GM12878 (cell line): ENCODE data around the gene RPIA. TPM values are rescaled to one million over a fixed set of nuclear protein-coding genes. Genes with fewer than 3 reads are reported as not detected.

ENCODE experiments used
- ATAC-seq: fragments of 200-7000 bp; cut with Tn5 transposase; 3 replicates; pipeline ENCODE4 v1.9.1; 2020; ENCODE audit warnings: mild to moderate bottlenecking, moderate library complexity
- BruUV-seq: library from RNA; stranded (reverse); fragments of 400-500 nt; replicated peaks from 2 replicates; lab custom pipeline; 2021; lab: Mats Ljungman, UMichigan
- CTCF ChIA-PET: fragments of 300-600 bp; sonication (Branson Sonifier 250); formaldehyde crosslinking; extraction: SDS; loops from one replicate; lab custom pipeline; 2021; ENCODE audit warnings: inconsistent platforms; lab: Yijun Ruan, JAX
- POLR2A ChIA-PET: fragments of 350-600 bp; formaldehyde crosslinking; extraction: SDS; loops from one replicate; lab custom pipeline; 2021; ENCODE audit warnings: inconsistent platforms; lab: Charles Lee
- RAD21 ChIA-PET: fragments of 300-600 bp; sonication (Branson Sonifier 250); formaldehyde crosslinking; loops from one replicate; lab custom pipeline; 2023; ENCODE audit warnings: antibody characterized with exemption; ENCODE audit not compliant: unreplicated experiment; lab: Charles Lee
- SMC1A ChIA-PET: fragments of 300-600 bp; sonication (Branson Sonifier 250); formaldehyde crosslinking; loops from one replicate; lab custom pipeline; 2023; ENCODE audit not compliant: unreplicated experiment, uncharacterized antibody; lab: Charles Lee
- DNase-seq: peaks from one replicate; pipeline ENCODE4 v3.0.0-alpha.2; 2011; ENCODE audit warnings: low read depth, low spot score
- FAIRE-seq: peaks from 3 replicates; lab custom pipeline; 2011; peaks lifted over from hg19 to GRCh38; lab: Jason Lieb, UNC
- H2AFZ ChIP-seq: 2 replicates; pipeline ENCODE4 v1.6.0; 2011; ENCODE audit warnings: low read depth, low read length, control low read depth; ENCODE audit not compliant: control insufficient read depth
- H3K27ac ChIP-seq: 2 replicates; pipeline ENCODE4 v1.5.1; 2011; ENCODE audit warnings: control low read depth; ENCODE audit not compliant: control insufficient read depth, insufficient read depth
- H3K27me3 ChIP-seq, 2 experiments: replicated peaks in 1 of 2; 2 replicates each; pipeline versions ENCODE4 v1.6.0 to v1.6.1; 2011; ENCODE audit warnings: low read length in 1 of 2; ENCODE audit not compliant: control insufficient read depth in 2 of 2, insufficient read depth in 2 of 2
- H3K36me3 ChIP-seq, 2 experiments: 2 replicates each; pipeline ENCODE4 v1.5.1; 2011; ENCODE audit warnings: low read length in 1 of 2; ENCODE audit not compliant: control insufficient read depth in 2 of 2, insufficient read depth in 2 of 2
- H3K4me1 ChIP-seq: 2 replicates; pipeline ENCODE4 v1.6.1; 2011; ENCODE audit warnings: mild to moderate bottlenecking, low read length, moderate library complexity, mixed read lengths; ENCODE audit not compliant: control insufficient read depth, insufficient read depth
- H3K4me2 ChIP-seq: 2 replicates; pipeline ENCODE4 v1.6.0; 2011; ENCODE audit warnings: control low read depth; ENCODE audit not compliant: control insufficient read depth, insufficient read depth
- H3K4me3 ChIP-seq: fragments of 200-600 bp; sonication (generic); 2 replicates; pipeline ENCODE4 v1.5.1; 2016
- H3K79me2 ChIP-seq: 2 replicates; pipeline ENCODE4 v1.6.0; 2011; ENCODE audit warnings: low read length; ENCODE audit not compliant: control insufficient read depth, insufficient read depth
- H3K9ac ChIP-seq: 2 replicates; pipeline ENCODE4 v1.8.0; 2011; ENCODE audit warnings: low read length, control low read depth, mixed read lengths; ENCODE audit not compliant: control insufficient read depth, insufficient read depth
- H3K9me3 ChIP-seq: replicated peaks from 3 replicates; pipeline ENCODE4 v1.5.1; 2011; ENCODE audit warnings: mild to moderate bottlenecking, low read length; ENCODE audit not compliant: control insufficient read depth, insufficient read depth
- H4K20me1 ChIP-seq: 2 replicates; pipeline ENCODE4 v1.6.0; 2011; ENCODE audit not compliant: control insufficient read depth, insufficient read depth
- ETV6 ChIP-seq, 2 experiments: fragments of 450-650 bp in 1 of 2; IDR thresholded peaks in 1 of 2; conservative IDR thresholded peaks in 1 of 2; 2 replicates each; pipeline ENCODE4 v1.6.1; 2014; ENCODE audit warnings: antibody characterized with exemption in 1 of 2, borderline replicate concordance in 1 of 2, low read depth in 1 of 2, mild to moderate bottlenecking in 1 of 2, moderate library complexity in 1 of 2
- HDAC2 ChIP-seq: fragments of 200-600 bp; sonication (generic); IDR thresholded peaks from 2 replicates; pipeline ENCODE4 v1.6.1; 2017
- HDGF ChIP-seq: fragments of 450-650 bp; IDR thresholded peaks from 2 replicates; pipeline ENCODE4 v1.6.1; 2016; ENCODE audit warnings: antibody characterized with exemption
- TCF12 ChIP-seq: IDR thresholded peaks from 2 replicates; pipeline ENCODE4 v1.6.1; 2011; ENCODE audit warnings: low read depth, mild to moderate bottlenecking, low read length
- TCF3 ChIP-seq: IDR thresholded peaks from 2 replicates; pipeline ENCODE4 v1.6.1; 2012; ENCODE audit warnings: low read depth, mild to moderate bottlenecking, low read length, borderline replicate concordance; ENCODE audit not compliant: insufficient read depth
- WGBS: methylation state at CpG from one replicate; pipeline ENCODE4 v1.1.6; 2016; ENCODE audit warnings: low lambda C conversion rate; ENCODE audit not compliant: insufficient replicate concordance, insufficient coverage; ENCODE audit errors: missing lambda C conversion rate; 5-methylcytosine and 5-hydroxymethylcytosine counted together
- in situ Hi-C: fragments of 300-500 bp; cut with MboI; formaldehyde crosslinking; loops from 9 replicates; pipeline ENCODE4 v1.14.3; 2018; ENCODE audit warnings: mixed read lengths
- intact Hi-C: fragments of 100-400 bp; cut with micrococcal nuclease; formaldehyde crosslinking; loops from one replicate; pipeline ENCODE4 v1.14.2; 2022; ENCODE audit not compliant: unreplicated experiment
- polyA plus RNA-seq, 11 experiments: library from polyadenylated mRNA; depleted of rRNA in 4 of 11; unstranded in 6 of 11; stranded (reverse) in 5 of 11; fragments of >200 nt; fragmentation: Nextera tagmentation in 4 of 11; fragmentation: Illumina TruSeq in 1 of 11; extraction: Ambion mirVana in 4 of 11; extraction: Trizol in 1 of 11; gene quantifications; 1 replicate in 1 of 11; 2 replicates in 10 of 11; pipeline versions ENCODE4 v1.2.1 to v1.2.3, GENCODE V29; 2011 to 2016; ENCODE audit warnings: inconsistent platforms in 2 of 11, missing spikeins in 2 of 11, low read depth in 1 of 11
- total RNA-seq, 4 experiments: library from RNA; depleted of rRNA in 3 of 4; stranded (reverse); fragments of >200 nt in 3 of 4; fragmentation: Illumina TruSeq in 1 of 4; extraction: Trizol in 1 of 4; gene quantifications; 2 replicates each; pipeline versions ENCODE4 v1.2.1 to v1.2.3, GENCODE V29; 2013 to 2021
- TF ChIP-seq, protein P1 (sequence below): fragments of 450-650 bp; IDR thresholded peaks from 2 replicates; pipeline ENCODE4 v1.6.1; 2018; ENCODE audit warnings: mild to moderate bottlenecking, low read depth, moderate library complexity; ENCODE audit not compliant: partially characterized antibody
- TF ChIP-seq, protein P2 (sequence below): IDR thresholded peaks from 2 replicates; pipeline ENCODE4 v1.6.1; 2012; ENCODE audit warnings: improper control_type of control experiment, low read depth, low read length; ENCODE audit not compliant: insufficient replicate concordance
- TF ChIP-seq, protein P3 (sequence below): fragments of 450-650 bp; IDR thresholded peaks from 2 replicates; pipeline ENCODE4 v1.6.1; 2017; ENCODE audit warnings: mild to moderate bottlenecking, moderate library complexity

Gene RPIA
- total and polyA plus RNA-seq, 10 of the 15 experiments (the other 5 are each of a cell fraction or from before 2014, with no cell fraction given), result 7.1 to 58.1 (median 41.6) TPM

DNA sequence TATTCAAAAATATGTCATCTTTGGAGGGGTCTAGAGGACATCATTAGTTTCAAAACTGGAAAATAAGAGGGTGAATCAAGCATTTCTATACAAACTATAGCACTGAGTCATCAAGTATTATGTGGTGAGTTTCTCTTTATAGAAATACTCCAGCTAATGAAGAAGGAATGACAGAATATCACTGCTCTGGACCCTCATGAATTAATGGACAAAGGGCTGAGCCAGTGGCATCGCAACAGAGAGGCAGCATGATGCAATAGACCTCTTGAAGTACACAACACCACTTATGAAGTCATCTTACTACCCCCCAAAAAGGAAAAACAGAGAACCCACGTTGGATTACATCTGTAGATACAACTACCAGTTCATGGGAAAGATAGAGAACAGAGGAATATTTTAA lies 36.8 kb upstream of the RPIA start (continued):
- TF ChIP-seq, protein P1, sequence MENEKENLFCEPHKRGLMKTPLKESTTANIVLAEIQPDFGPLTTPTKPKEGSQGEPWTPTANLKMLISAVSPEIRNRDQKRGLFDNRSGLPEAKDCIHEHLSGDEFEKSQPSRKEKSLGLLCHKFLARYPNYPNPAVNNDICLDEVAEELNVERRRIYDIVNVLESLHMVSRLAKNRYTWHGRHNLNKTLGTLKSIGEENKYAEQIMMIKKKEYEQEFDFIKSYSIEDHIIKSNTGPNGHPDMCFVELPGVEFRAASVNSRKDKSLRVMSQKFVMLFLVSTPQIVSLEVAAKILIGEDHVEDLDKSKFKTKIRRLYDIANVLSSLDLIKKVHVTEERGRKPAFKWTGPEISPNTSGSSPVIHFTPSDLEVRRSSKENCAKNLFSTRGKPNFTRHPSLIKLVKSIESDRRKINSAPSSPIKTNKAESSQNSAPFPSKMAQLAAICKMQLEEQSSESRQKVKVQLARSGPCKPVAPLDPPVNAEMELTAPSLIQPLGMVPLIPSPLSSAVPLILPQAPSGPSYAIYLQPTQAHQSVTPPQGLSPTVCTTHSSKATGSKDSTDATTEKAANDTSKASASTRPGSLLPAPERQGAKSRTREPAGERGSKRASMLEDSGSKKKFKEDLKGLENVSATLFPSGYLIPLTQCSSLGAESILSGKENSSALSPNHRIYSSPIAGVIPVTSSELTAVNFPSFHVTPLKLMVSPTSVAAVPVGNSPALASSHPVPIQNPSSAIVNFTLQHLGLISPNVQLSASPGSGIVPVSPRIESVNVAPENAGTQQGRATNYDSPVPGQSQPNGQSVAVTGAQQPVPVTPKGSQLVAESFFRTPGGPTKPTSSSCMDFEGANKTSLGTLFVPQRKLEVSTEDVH, result no peak
- no peak for TF ChIP-seq TCF12

DNA sequence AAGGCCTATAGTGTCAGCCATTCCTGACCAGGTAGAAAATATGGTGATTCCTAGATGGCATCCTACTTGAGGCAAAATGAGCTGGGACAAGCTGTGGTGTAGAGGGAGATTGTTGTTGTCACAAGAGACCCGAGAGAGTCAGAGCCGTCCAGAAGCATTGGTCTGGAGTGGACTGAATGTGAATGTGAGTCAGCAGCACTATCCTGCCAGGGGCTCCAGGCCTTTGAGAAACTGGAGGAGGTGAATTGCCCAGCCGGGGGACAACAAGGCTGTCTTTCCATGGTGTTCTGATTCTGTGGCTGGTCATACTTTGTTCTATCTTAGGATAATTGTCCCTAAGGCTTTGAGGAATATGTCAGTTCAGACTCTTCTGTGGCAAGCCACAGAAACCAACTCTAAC lies 34.8 kb upstream of the RPIA start:
- Histone ChIP-seq H3K9me3 (no peaks in the 10 kb centered on the region), H3K36me3 (no peaks in the 10 kb centered on the region), H3K27me3 (no peaks in the 10 kb centered on the region), H3K4me1 (no peaks in the 10 kb centered on the region), H3K4me2 (no peak overlapping the region), H3K9ac (no peak overlapping the region), H2AFZ (no peak overlapping the region), H3K79me2 (no peaks in the 10 kb centered on the region), H3K27ac (no peak overlapping the region), H3K4me3 (no peak overlapping the region), H4K20me1 (no peaks in the 10 kb centered on the region)
- no peak for FAIRE-seq
- in situ Hi-C loops (loop anchor here (25.0 kb wide), 1 partner anchor 594 kb away; the partner anchor contains the start of genes KRCC1 and SMYD1), intact Hi-C loops (no loop called here)
- ChIA-PET CTCF (interaction anchor here (0.7 to 3.9 kb wide), 7 partner anchors 9 to 171 kb away, joined by 3 to 26 read pairs (median 4); no protein-coding TSS in a partner anchor), RAD21 (interaction anchor here (1.5 to 1.9 kb wide), 2 partner anchors 13 to 56 kb away, joined by 3 to 7 read pairs; no protein-coding TSS in a partner anchor), SMC1A (interaction anchor here (0.6 to 1.7 kb wide), 5 partner anchors 11 to 402 kb away, joined by 3 to 8 read pairs (median 3); no protein-coding TSS in a partner anchor), POLR2A (interaction anchor here (0.6 to 1.4 kb wide), 2 partner anchors 10 to 12 kb away, joined by 4 read pairs; no protein-coding TSS in a partner anchor)
- no TSS peak for BruUV-seq
- 95% methylated on average over 3 of the region's 3 CpGs for WGBS
- no peak for ATAC-seq
- DNase-seq, result no peak
- TF ChIP-seq HDAC2 (no peak), HDGF (no peak), TCF3 (no peak), ETV6 (conservative IDR thresholded peaks at IDR 0.05 in 1 of 2, IDR thresholded peaks at IDR 0.05 in 1 of 2; ENCODE audit: borderline replicate concordance in 1 of 2, low read depth in 1 of 2) (no peak)
- TF ChIP-seq, protein P2, sequence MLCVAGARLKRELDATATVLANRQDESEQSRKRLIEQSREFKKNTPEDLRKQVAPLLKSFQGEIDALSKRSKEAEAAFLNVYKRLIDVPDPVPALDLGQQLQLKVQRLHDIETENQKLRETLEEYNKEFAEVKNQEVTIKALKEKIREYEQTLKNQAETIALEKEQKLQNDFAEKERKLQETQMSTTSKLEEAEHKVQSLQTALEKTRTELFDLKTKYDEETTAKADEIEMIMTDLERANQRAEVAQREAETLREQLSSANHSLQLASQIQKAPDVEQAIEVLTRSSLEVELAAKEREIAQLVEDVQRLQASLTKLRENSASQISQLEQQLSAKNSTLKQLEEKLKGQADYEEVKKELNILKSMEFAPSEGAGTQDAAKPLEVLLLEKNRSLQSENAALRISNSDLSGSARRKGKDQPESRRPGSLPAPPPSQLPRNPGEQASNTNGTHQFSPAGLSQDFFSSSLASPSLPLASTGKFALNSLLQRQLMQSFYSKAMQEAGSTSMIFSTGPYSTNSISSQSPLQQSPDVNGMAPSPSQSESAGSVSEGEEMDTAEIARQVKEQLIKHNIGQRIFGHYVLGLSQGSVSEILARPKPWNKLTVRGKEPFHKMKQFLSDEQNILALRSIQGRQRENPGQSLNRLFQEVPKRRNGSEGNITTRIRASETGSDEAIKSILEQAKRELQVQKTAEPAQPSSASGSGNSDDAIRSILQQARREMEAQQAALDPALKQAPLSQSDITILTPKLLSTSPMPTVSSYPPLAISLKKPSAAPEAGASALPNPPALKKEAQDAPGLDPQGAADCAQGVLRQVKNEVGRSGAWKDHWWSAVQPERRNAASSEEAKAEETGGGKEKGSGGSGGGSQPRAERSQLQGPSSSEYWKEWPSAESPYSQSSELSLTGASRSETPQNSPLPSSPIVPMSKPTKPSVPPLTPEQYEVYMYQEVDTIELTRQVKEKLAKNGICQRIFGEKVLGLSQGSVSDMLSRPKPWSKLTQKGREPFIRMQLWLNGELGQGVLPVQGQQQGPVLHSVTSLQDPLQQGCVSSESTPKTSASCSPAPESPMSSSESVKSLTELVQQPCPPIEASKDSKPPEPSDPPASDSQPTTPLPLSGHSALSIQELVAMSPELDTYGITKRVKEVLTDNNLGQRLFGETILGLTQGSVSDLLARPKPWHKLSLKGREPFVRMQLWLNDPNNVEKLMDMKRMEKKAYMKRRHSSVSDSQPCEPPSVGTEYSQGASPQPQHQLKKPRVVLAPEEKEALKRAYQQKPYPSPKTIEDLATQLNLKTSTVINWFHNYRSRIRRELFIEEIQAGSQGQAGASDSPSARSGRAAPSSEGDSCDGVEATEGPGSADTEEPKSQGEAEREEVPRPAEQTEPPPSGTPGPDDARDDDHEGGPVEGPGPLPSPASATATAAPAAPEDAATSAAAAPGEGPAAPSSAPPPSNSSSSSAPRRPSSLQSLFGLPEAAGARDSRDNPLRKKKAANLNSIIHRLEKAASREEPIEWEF, result no peak
- TF ChIP-seq, protein P3, sequence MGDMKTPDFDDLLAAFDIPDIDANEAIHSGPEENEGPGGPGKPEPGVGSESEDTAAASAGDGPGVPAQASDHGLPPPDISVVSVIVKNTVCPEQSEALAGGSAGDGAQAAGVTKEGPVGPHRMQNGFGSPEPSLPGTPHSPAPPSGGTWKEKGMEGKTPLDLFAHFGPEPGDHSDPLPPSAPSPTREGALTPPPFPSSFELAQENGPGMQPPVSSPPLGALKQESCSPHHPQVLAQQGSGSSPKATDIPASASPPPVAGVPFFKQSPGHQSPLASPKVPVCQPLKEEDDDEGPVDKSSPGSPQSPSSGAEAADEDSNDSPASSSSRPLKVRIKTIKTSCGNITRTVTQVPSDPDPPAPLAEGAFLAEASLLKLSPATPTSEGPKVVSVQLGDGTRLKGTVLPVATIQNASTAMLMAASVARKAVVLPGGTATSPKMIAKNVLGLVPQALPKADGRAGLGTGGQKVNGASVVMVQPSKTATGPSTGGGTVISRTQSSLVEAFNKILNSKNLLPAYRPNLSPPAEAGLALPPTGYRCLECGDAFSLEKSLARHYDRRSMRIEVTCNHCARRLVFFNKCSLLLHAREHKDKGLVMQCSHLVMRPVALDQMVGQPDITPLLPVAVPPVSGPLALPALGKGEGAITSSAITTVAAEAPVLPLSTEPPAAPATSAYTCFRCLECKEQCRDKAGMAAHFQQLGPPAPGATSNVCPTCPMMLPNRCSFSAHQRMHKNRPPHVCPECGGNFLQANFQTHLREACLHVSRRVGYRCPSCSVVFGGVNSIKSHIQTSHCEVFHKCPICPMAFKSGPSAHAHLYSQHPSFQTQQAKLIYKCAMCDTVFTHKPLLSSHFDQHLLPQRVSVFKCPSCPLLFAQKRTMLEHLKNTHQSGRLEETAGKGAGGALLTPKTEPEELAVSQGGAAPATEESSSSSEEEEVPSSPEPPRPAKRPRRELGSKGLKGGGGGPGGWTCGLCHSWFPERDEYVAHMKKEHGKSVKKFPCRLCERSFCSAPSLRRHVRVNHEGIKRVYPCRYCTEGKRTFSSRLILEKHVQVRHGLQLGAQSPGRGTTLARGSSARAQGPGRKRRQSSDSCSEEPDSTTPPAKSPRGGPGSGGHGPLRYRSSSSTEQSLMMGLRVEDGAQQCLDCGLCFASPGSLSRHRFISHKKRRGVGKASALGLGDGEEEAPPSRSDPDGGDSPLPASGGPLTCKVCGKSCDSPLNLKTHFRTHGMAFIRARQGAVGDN, result no peak
